GM12878 (cell line): ENCODE data around the gene TRIM73. TPM values are rescaled to one million over a fixed set of nuclear protein-coding genes. Genes with fewer than 3 reads are reported as not detected.
"Not testable (repeated sequence)": the region's sequence is repeated elsewhere in the genome, so short reads cannot be mapped to it uniquely, and the experiment has no call there.

Source experiments
- ATAC-seq: fragments of 200-7000 bp; cut with Tn5 transposase; 3 replicates; pipeline ENCODE4 v1.9.1; 2020; ENCODE audit warnings: mild to moderate bottlenecking, moderate library complexity
- BruUV-seq: library from RNA; stranded (reverse); fragments of 400-500 nt; replicated peaks from 2 replicates; lab custom pipeline; 2021; lab: Mats Ljungman, UMichigan
- CTCF ChIA-PET: fragments of 300-600 bp; sonication (Branson Sonifier 250); formaldehyde crosslinking; extraction: SDS; loops from one replicate; lab custom pipeline; 2021; ENCODE audit warnings: inconsistent platforms; lab: Yijun Ruan, JAX
- POLR2A ChIA-PET: fragments of 350-600 bp; formaldehyde crosslinking; extraction: SDS; loops from one replicate; lab custom pipeline; 2021; ENCODE audit warnings: inconsistent platforms; lab: Charles Lee
- RAD21 ChIA-PET: fragments of 300-600 bp; sonication (Branson Sonifier 250); formaldehyde crosslinking; loops from one replicate; lab custom pipeline; 2023; ENCODE audit warnings: antibody characterized with exemption; ENCODE audit not compliant: unreplicated experiment; lab: Charles Lee
- SMC1A ChIA-PET: fragments of 300-600 bp; sonication (Branson Sonifier 250); formaldehyde crosslinking; loops from one replicate; lab custom pipeline; 2023; ENCODE audit not compliant: unreplicated experiment, uncharacterized antibody; lab: Charles Lee
- DNase-seq: peaks from one replicate; pipeline ENCODE4 v3.0.0-alpha.2; 2011; ENCODE audit warnings: low read depth, low spot score
- FAIRE-seq: peaks from 3 replicates; lab custom pipeline; 2011; peaks lifted over from hg19 to GRCh38; lab: Jason Lieb, UNC
- H2AFZ ChIP-seq: 2 replicates; pipeline ENCODE4 v1.6.0; 2011; ENCODE audit warnings: low read depth, low read length, control low read depth; ENCODE audit not compliant: control insufficient read depth
- H3K27ac ChIP-seq: 2 replicates; pipeline ENCODE4 v1.5.1; 2011; ENCODE audit warnings: control low read depth; ENCODE audit not compliant: control insufficient read depth, insufficient read depth
- H3K27me3 ChIP-seq, 2 experiments: replicated peaks in 1 of 2; 2 replicates each; pipeline versions ENCODE4 v1.6.0 to v1.6.1; 2011; ENCODE audit warnings: low read length in 1 of 2; ENCODE audit not compliant: control insufficient read depth in 2 of 2, insufficient read depth in 2 of 2
- H3K36me3 ChIP-seq, 2 experiments: 2 replicates each; pipeline ENCODE4 v1.5.1; 2011; ENCODE audit warnings: low read length in 1 of 2; ENCODE audit not compliant: control insufficient read depth in 2 of 2, insufficient read depth in 2 of 2
- H3K4me1 ChIP-seq: 2 replicates; pipeline ENCODE4 v1.6.1; 2011; ENCODE audit warnings: mild to moderate bottlenecking, low read length, moderate library complexity, mixed read lengths; ENCODE audit not compliant: control insufficient read depth, insufficient read depth
- H3K4me2 ChIP-seq: 2 replicates; pipeline ENCODE4 v1.6.0; 2011; ENCODE audit warnings: control low read depth; ENCODE audit not compliant: control insufficient read depth, insufficient read depth
- H3K4me3 ChIP-seq: fragments of 200-600 bp; sonication (generic); 2 replicates; pipeline ENCODE4 v1.5.1; 2016
- H3K79me2 ChIP-seq: 2 replicates; pipeline ENCODE4 v1.6.0; 2011; ENCODE audit warnings: low read length; ENCODE audit not compliant: control insufficient read depth, insufficient read depth
- H3K9ac ChIP-seq: 2 replicates; pipeline ENCODE4 v1.8.0; 2011; ENCODE audit warnings: low read length, control low read depth, mixed read lengths; ENCODE audit not compliant: control insufficient read depth, insufficient read depth
- H3K9me3 ChIP-seq: replicated peaks from 3 replicates; pipeline ENCODE4 v1.5.1; 2011; ENCODE audit warnings: mild to moderate bottlenecking, low read length; ENCODE audit not compliant: control insufficient read depth, insufficient read depth
- H4K20me1 ChIP-seq: 2 replicates; pipeline ENCODE4 v1.6.0; 2011; ENCODE audit not compliant: control insufficient read depth, insufficient read depth
- WGBS: methylation state at CpG from one replicate; pipeline ENCODE4 v1.1.6; 2016; ENCODE audit warnings: low lambda C conversion rate; ENCODE audit not compliant: insufficient replicate concordance, insufficient coverage; ENCODE audit errors: missing lambda C conversion rate; 5-methylcytosine and 5-hydroxymethylcytosine counted together
- in situ Hi-C: fragments of 300-500 bp; cut with MboI; formaldehyde crosslinking; loops from 9 replicates; pipeline ENCODE4 v1.14.3; 2018; ENCODE audit warnings: mixed read lengths
- intact Hi-C: fragments of 100-400 bp; cut with micrococcal nuclease; formaldehyde crosslinking; loops from one replicate; pipeline ENCODE4 v1.14.2; 2022; ENCODE audit not compliant: unreplicated experiment
- polyA plus RNA-seq, 11 experiments: library from polyadenylated mRNA; depleted of rRNA in 4 of 11; unstranded in 6 of 11; stranded (reverse) in 5 of 11; fragments of >200 nt; fragmentation: Nextera tagmentation in 4 of 11; fragmentation: Illumina TruSeq in 1 of 11; extraction: Ambion mirVana in 4 of 11; extraction: Trizol in 1 of 11; gene quantifications; 1 replicate in 1 of 11; 2 replicates in 10 of 11; pipeline versions ENCODE4 v1.2.1 to v1.2.3, GENCODE V29; 2011 to 2016; ENCODE audit warnings: inconsistent platforms in 2 of 11, missing spikeins in 2 of 11, low read depth in 1 of 11
- total RNA-seq, 4 experiments: library from RNA; depleted of rRNA in 3 of 4; stranded (reverse); fragments of >200 nt in 3 of 4; fragmentation: Illumina TruSeq in 1 of 4; extraction: Trizol in 1 of 4; gene quantifications; 2 replicates each; pipeline versions ENCODE4 v1.2.1 to v1.2.3, GENCODE V29; 2013 to 2021

Gene TRIM73
- total and polyA plus RNA-seq, 10 of the 15 experiments (the other 5 are each of a cell fraction or from before 2014, with no cell fraction given), result 0.16 to 3.6 (median 0.76) TPM; not detected in 1

GRCh38 chr7:75364079-75364478 is 31.4 kb upstream of the TRIM73 start:
- intact Hi-C loops, H3K36me3 ChIP-seq, H3K4me3 ChIP-seq, in situ Hi-C loops, SMC1A ChIA-PET, H3K79me2 ChIP-seq, H3K27me3 ChIP-seq, ATAC-seq, H3K27ac ChIP-seq, H2AFZ ChIP-seq, H3K4me1 ChIP-seq, FAIRE-seq, POLR2A ChIA-PET, H3K4me2 ChIP-seq, H3K9me3 ChIP-seq, CTCF ChIA-PET, H4K20me1 ChIP-seq, DNase-seq, BruUV-seq, H3K9ac ChIP-seq, RAD21 ChIA-PET: not testable (repeated sequence)
- WGBS, result no CpG with 5 or more reads among the region's 3 CpGs

GRCh38 chr7:75366643-75367042 is 28.8 kb upstream of the TRIM73 start:
- H3K27me3 ChIP-seq, RAD21 ChIA-PET, BruUV-seq, H3K27ac ChIP-seq, CTCF ChIA-PET, H3K36me3 ChIP-seq, H4K20me1 ChIP-seq, SMC1A ChIA-PET, H3K9me3 ChIP-seq, H3K4me3 ChIP-seq, ATAC-seq, DNase-seq, in situ Hi-C loops, H3K4me2 ChIP-seq, POLR2A ChIA-PET, FAIRE-seq, H3K4me1 ChIP-seq, H2AFZ ChIP-seq, intact Hi-C loops, H3K79me2 ChIP-seq, H3K9ac ChIP-seq: not testable (repeated sequence)
- WGBS, result no CpG with 5 or more reads among the region's 5 CpGs

GRCh38 chr7:75367313-75367712 is 28.1 kb upstream of the TRIM73 start:
- H3K9me3 ChIP-seq, DNase-seq, H3K4me1 ChIP-seq, H3K4me3 ChIP-seq, H3K4me2 ChIP-seq, in situ Hi-C loops, CTCF ChIA-PET, SMC1A ChIA-PET, H3K79me2 ChIP-seq, ATAC-seq, BruUV-seq, RAD21 ChIA-PET, H3K27me3 ChIP-seq, POLR2A ChIA-PET, FAIRE-seq, H3K9ac ChIP-seq, H3K27ac ChIP-seq, H2AFZ ChIP-seq, H4K20me1 ChIP-seq, H3K36me3 ChIP-seq, intact Hi-C loops: not testable (repeated sequence)
- no CpG with 5 or more reads among the region's 9 CpGs for WGBS

GRCh38 chr7:75374144-75374518 is 21.3 kb upstream of the TRIM73 start:
- H3K27me3 ChIP-seq, H3K36me3 ChIP-seq, RAD21 ChIA-PET, DNase-seq, H3K4me2 ChIP-seq, H3K9ac ChIP-seq, FAIRE-seq, SMC1A ChIA-PET, CTCF ChIA-PET, H3K27ac ChIP-seq, H3K9me3 ChIP-seq, H2AFZ ChIP-seq, POLR2A ChIA-PET, in situ Hi-C loops, H3K4me3 ChIP-seq, H3K79me2 ChIP-seq, H4K20me1 ChIP-seq, BruUV-seq, intact Hi-C loops, ATAC-seq, H3K4me1 ChIP-seq: not testable (repeated sequence)
- no CpG with 5 or more reads among the region's 4 CpGs for WGBS
